SIG-M5 (cell line): ENCODE data around the gene EEF1A1.
"Not testable (repeated sequence)": the region's sequence is repeated elsewhere in the genome, so short reads cannot be mapped to it uniquely, and the experiment has no call there.

ENCODE experiments used
- DNase-seq: peaks from one replicate; lab custom pipeline; 2025; lab: John Stamatoyannopoulos, UW

The EEF1A1 gene

DNA sequence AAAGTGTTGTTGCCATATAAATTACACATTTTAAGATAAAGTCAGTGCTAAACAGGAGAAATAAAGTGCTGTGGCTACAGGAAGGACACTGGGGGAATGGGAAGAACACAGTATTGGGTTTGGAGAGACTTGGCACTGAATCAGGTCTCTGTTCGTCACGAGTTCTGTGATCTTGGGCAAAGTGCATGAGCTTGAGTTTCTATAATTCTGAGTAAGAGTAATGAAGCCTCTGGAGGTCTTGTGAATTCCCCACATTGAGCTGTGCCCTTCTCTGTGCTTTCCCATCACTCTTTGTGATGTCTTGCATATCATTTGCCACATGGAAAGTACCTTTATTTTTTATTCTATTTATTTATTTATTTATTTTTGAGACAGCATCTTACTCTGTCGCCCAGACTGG lies 16.8 kb upstream of the EEF1A1 start:
- DNase-seq = no peak

DNA sequence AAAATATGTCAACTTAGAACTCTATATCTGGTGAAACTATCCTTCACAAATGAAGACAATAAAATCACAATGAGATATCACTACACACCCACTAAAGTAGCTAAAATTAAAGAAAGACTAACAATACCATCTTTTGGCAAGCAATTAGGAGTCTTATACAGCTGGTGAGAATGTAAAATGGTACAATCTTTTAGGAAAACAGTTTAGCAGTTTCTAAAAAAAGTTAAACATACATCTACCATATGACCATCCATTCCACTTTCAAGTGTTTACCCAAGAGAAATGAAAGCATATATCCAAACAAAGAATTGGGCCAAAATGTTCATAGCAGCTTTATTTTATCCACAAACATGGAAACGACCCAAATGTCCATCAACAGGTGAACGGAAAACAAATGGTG lies 13.8 kb upstream of the EEF1A1 start:
- DNase-seq = no peak

DNA sequence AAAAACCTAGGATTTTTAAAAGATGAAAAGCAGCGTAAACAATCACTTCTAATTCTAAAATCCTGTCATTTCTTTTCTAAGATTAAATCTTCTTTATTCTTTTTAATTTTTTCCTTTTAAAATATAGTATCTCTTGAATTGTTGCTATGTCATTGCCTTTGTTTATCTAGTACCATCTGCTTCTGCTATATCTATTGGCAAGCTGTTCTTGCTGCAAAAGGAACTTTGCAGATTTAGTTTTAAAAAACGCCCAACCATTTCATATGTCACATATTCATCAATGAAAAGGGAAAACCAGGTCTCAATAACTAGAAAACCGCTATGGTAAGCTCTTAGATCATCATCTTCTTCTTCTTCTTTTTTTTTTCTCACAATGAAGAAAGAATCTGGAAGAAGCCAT lies 11.5 kb upstream of the EEF1A1 start:
- no peak for DNase-seq

DNA sequence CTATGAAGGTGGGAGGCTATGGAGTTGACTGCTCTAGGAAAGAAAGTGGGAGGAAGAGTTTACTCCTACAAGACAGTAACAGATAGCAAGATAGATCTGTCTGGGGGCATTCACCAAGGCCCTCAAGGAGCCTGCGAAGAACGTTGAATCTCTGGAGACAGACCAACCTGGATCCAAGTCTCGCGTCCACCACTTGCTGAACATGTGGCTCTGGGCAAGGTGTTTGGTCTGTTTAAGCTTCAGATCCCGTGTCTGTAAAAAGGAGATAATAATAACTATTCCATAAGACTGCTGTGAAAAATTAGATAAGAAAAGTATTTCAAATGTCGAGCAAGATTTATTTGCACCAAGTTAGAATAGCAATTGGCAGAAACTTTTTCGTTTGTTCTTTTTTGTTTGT lies 8.1 kb upstream of the EEF1A1 start:
- DNase-seq = no peak

DNA sequence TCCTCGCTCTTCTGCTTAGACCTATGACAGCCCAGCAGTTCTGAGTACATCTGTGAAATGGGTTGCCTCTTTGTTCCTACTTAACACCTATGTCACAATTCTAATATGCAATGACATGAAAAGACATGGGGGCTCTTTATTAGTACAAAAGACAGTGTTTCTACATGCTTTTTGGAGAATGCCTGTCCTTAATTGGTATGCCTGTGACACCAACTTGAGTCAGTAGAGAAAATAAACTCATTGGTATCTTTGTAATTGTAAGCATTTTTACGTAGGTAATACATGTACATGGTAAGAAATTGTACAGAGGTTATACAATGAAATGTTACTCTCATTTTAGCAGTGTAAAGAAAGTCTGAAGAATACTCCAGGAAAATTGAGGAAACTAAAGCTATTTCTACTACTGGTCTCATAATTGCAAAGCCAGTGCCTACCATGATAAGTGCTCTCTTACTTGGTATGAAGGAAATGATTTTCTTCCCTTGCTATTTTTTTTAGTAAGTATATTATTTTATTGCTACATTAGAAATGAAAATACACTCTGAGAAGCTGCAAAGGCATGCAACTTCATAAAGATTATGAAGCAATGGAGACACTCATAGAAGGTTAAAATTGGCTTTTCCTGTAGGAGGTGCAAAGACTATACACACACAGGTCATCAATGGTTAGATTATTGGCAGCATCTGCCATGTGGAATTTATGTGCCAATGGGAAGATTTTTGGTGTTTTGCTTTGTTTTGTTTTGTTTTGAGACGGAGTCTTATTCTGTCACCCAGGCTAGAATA lies 4.9 kb upstream of the EEF1A1 start:
- DNase-seq = no peak

DNA sequence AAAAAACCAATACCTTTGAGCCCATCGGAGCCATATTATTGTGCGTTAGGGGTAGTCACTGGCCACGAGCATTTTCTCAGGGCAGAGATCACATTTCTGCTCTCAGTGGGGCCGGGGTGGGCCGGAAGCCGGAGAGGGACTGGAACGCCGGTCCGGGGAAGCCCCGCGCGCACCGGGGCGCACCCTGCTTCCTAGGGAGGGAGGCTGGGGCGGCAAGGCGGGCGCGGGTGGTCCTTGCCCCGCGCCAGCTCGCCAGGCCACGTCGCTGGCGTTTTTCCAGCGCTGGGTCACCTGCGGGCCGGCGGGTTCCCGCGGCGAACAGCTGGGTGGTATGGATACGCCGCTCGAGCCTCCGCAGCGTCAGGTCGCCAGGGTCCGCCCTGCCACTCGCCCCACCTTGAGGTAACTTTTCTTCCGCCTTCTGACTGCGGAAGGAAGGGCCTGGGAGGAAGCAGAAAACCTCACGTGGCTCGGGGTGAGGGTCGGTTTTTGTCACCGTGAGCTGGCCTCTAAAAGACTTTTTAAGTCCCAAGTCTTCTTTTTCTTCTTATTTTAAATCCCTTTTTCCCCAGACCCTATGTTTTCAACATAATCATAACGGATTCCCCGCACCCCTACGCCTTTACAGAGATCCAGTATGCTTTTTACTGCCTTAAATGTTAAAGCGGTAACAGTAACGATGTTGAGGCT lies 2.7 kb upstream of the EEF1A1 start:
- DNase-seq = peak; percentile 35

DNA sequence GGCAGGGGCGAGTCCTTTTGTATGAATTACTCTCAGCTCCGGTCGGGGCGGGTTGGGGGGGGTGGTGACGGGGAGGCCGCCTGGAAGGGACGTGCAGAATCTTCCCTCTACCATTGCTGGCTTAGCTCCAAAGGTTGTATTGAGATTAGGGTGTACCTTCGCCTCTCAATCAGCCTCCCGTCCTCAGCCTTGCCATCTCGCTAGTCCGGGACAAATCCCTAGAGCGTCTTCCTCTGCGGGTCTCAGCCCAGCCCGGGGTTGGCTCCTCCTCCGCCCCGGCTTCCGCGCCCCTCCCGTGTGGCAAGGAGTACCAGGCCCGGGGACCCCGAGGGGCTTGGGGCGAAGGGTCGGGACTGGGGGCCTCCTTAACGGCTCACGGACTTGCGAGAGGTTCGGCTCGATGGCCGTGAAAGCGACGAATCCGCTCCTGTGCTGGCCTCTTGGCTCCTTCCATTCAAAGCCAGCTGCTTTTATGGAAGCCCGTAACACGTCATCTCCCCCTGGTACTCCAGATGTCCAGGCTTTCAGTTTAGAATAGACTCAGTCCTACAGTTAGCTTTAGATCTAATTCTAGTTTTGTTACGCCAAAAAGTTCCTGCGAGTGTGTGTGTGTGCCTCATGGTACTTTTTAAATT lies 636 bp upstream of the EEF1A1 start:
- peak; percentile 33 for DNase-seq

DNA sequence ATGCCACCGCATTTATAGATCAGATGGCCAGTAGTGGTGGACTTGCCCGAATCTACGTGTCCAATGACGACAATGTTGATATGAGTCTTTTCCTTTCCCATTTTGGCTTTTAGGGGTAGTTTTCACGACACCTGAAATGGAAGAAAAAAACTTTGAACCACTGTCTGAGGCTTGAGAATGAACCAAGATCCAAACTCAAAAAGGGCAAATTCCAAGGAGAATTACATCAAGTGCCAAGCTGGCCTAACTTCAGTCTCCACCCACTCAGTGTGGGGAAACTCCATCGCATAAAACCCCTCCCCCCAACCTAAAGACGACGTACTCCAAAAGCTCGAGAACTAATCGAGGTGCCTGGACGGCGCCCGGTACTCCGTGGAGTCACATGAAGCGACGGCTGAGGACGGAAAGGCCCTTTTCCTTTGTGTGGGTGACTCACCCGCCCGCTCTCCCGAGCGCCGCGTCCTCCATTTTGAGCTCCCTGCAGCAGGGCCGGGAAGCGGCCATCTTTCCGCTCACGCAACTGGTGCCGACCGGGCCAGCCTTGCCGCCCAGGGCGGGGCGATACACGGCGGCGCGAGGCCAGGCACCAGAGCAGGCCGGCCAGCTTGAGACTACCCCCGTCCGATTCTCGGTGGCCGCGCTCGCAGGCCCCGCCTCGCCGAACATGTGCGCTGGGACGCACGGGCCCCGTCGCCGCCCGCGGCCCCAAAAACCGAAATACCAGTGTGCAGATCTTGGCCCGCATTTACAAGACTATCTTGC lies 725 bp downstream of the EEF1A1 start:
- no peak for DNase-seq

DNA sequence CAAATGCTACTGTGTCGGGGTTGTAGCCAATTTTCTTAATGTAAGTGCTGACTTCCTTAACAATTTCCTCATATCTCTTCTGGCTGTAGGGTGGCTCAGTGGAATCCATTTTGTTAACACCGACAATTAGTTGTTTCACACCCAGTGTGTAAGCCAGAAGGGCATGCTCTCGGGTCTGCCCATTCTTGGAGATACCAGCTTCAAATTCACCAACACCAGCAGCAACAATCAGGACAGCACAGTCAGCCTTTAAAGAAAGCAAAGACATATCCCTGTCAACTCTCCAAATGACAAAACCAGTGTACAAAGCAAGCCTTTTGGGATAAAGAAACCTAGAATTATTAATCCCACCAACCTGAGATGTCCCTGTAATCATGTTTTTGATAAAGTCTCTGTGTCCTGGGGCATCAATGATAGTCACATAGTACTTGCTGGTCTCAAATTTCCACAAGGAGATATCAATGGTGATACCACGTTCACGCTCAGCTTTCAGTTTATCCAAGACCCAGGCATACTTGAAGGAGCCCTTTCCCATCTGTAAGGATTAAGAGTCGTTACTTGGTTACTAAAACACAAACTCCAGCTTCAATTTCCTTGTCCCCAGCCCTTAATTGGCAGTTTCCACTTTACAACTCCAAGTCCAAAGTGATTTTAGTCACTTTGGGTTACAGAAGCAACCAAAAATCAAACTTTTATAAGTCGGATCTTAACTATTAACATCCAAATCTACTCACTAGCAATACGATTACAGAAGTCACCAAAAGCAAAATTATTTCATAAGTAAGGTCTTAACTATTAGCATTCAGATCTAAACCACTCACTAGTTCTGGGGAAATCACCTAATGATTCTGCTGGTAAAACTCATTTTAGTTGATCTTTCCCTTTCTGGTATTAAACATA lies 1.6 kb downstream of the EEF1A1 start:
- not testable (repeated sequence) for DNase-seq

DNA sequence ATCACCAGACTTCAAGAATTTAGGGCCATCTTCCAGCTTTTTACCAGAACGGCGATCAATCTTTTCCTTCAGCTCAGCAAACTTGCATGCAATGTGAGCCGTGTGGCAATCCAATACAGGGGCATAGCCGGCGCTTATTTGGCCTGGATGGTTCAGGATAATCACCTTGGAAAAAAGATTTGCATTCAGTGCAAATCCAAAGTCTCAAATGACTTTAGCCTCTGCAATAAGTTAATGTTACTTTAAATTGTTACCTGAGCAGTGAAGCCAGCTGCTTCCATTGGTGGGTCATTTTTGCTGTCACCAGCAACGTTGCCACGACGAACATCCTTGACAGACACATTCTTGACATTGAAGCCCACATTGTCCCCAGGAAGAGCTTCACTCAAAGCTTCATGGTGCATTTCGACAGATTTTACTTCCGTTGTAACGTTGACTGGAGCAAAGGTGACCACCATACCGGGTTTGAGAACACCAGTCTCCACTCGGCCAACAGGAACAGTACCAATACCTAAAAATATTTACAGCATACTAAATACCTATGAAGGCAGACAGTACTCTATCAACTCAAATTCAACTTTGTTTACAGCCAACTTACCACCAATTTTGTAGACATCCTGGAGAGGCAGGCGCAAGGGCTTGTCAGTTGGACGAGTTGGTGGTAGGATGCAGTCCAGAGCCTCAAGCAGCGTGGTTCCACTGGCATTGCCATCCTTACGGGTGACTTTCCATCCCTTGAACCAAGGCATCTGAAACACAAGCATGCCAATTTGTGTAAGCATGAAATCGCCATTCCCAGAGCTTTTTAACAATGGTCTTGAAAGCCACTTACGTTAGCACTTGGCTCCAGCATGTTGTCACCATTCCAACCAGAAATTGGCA lies 2.5 kb downstream of the EEF1A1 start:
- DNase-seq = not testable (repeated sequence)

DNA sequence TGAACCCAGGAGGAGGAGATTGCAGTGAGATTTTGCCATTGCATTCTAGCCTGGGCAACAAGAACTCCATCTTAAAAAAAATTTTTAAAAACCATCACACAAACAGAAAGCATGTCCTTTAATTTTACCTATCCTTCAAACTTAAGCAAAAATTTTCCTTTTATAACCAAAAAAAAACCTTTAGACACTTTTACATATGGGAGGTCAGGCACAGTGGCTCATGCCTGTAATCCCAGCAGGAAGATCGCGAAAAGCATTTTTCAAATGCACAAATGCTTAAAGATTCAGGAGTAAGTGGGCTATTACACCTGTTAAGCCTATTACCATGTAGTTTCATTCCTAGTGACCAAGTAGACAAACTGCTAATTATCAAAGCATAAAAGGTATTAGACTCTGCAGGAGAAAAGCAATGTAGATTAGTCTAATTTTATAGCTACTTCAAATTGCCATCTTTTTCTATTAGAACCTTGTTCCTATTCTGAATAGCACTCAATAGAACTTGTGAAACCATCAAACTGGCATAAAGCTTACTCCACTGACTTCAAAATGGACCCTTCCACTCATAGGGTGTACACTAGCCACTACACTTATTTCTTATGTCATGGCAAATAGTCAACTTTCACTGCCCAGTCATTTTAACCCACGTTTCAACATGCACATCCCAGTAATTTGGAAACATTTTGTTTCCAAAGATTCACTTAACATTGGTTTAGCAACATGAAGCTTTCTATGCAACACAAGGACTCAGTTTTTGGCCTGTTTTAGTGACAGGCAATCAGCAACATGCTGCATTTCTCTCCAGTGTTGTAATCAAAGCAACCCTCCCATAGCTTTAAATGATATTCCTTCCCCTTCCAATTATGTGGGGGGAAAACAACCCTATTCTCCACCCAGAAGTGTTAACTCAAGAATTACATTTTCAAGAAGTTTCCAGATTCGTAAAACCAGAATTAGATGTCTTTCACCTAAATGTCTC lies 4.0 kb downstream of the EEF1A1 start:
- DNase-seq = no peak

DNA sequence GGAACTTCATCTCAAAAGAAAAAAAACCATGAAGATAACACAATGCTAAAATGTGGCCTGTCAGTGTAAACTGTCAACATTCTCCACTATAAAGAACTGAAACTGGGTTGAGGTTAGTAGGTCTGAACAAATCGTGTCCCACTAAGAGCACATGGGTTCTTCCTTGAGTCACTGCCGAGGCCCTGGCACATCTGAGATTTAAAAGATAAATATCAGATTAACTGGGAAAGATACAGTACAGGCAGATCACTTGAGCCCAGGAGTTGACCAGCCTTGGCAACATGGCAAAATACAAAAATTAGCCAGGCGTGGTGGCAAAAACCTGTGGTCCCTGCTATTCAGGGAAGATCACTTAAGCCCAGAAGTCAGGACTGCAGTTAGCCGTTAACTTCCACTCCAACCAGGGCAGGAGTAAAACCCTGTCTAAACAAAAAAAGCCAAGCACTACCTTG lies 5.6 kb downstream of the EEF1A1 start:
- DNase-seq = no peak

DNA sequence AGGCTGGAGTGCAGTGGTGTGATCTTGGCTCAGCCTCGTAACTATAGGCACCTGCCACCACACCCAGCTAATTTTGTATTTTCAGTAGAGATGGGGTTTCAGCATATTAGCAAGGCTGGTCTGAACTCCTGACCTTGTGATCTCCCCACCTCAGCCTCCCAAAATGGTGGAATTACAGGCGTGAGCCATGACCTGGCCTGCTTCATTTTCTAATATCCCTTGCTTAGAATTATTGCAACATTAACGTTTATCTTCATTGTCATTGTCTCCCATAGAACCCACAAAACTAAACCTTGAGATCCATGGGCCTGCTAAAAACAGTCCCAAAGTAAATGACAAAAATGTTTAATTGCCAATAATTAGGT lies 6.1 kb downstream of the EEF1A1 start:
- no peak for DNase-seq

DNA sequence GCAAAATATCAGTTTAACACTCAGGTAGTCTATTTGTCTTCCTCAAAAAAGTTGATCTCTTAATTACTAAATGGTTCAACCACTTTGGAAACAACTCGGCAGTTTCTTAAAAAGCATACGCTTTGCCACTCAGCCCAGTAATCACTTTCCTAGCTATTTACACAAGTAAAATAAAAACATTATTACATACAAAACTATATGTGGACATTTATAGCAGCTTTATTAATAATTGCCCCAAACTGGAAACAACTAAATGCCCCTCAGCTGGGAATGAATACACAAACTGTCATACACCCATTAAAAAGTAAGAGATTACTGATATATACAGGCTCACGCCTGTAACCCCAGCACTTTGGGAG lies 7.4 kb downstream of the EEF1A1 start:
- no peak for DNase-seq

DNA sequence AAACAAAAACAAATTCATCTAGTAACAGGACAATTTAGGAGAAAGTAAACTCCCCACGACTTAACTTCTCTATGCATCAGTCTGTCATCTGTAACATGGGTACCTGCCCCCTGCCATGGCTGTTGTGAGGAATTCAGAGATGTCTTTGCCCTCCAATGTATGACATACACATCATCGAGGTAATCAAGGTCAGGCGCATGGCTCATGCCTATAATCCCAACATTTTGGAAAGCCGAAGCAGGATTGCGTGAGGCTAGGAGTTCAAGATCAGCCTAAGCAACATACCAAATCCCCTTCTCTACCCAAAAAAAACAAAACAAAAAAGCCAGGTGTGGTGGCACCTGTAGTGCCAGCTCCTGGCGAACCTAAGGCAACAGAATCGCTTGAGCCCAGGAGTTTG lies 9.0 kb downstream of the EEF1A1 start:
- DNase-seq = no peak

DNA sequence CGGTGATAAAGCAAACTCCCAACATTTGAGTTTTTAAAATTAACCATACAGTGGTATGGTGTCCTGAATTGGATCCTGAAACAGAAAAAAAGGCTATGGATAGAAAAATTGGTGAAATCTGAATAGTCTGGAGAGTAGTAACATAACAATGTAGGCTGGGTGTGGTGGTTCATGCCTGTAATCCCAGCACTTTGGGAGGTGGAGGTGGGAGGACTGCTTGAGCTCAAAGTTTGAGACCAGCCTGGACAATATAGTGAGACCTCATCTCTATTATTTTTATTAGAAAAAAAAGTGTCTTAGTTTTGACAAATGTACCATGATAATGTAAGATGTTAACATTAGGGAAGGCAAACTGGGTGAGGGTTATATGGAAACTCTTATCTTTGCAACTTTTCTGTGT lies 11.0 kb downstream of the EEF1A1 start:
- no peak for DNase-seq

DNA sequence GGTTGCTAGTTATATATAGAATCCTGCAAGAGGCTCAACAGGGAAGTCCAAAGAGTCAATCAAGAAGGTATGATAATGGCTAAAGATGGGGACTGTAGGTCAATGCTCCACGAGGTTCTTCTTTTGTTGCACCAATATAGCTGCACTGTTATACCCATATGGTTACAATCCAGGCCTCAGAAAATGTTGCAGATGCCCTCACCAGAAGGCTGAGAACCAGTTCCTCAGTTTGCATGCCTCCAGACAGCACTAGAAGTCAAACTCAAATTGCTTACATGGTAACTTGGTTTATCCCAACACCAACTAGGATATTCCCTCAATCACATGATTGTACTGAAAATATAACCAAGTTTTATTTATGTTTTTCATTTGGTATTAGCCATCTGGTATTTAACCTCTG lies 12.1 kb downstream of the EEF1A1 start:
- DNase-seq = no peak

DNA sequence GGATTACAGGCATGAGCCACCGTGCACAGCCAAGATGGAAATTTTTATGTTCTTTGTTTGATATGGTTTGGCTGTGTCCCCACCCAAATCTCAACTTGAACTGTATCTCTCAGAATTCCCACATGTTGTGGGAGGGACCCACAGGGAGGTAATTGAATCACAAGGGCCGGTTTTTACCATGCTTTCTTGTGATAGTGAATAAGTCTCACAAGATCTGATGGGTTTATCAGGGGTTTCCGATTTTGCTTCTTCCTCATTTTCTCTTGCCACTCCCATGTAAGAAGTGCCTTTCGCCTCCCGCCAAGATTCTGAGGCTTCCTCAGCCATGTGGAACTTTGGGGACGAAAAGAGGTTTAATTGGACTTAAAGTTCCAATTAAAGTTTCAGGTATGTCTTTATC lies 14.6 kb downstream of the EEF1A1 start:
- DNase-seq = no peak

DNA sequence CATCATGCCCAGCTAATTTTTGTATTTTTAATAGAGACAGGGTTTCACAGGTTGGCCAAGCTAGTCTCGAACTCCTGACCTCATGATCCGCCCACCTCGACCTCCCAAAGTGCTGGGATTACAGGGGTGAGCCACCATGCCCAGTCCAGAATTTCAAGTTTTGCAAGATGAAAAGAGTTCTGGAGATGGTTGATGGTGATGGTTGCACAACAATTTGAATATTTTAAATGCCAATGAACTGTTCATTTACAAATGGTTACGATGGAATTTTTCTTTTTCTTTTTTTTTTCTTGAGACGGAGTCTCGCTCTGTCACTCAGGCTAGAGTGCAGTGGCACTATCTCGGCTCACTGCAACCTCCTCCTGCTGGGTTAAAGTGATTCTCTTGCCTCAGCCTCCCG lies 15.1 kb downstream of the EEF1A1 start:
- DNase-seq = not testable (repeated sequence)
